Stimulated activated CD4-positive, alpha-beta T cell treated with anti-CD3 and anti-CD28 coated beads, Interleukin-4, amount 100 ng/mL, for 1 hour (primary cell): Measurements from ENCODE around the gene TRPM1.
"Not testable (repeated sequence)": the region's sequence is repeated elsewhere in the genome, so short reads cannot be mapped to it uniquely, and the experiment has no call there.

Experiments
- DNase-seq: peaks from one replicate; pipeline ENCODE4 v3.0.0-alpha.2; 2020

Gene TRPM1

GRCh38 chr15:31116423-31117030 is 15.0 kb upstream of the TRPM1 start:
- DNase-seq: no peak

- DNase-seq: no peak
Observed at GRCh38 chr15:31111091-31111647, 9.6 kb upstream of the TRPM1 start.

- DNase-seq: no peak
Observed at GRCh38 chr15:31108836-31109235, 7.3 kb upstream of the TRPM1 start.

- no peak for DNase-seq
Observed at GRCh38 chr15:31106495-31107300, 5.2 kb upstream of the TRPM1 start.

GRCh38 chr15:31104003-31104402 is 2.5 kb upstream of the TRPM1 start:
- no peak for DNase-seq

GRCh38 chr15:31102374-31103342 is 1.1 kb upstream of the TRPM1 start:
- no peak for DNase-seq

- DNase-seq: no peak
Observed at GRCh38 chr15:31102039-31102321, 455 bp upstream of the TRPM1 start.

GRCh38 chr15:31100738-31101137 is 787 bp downstream of the TRPM1 start:
- no peak for DNase-seq

- no peak for DNase-seq
Observed at GRCh38 chr15:31098953-31099740, 2.4 kb downstream of the TRPM1 start.

- no peak for DNase-seq
Observed at GRCh38 chr15:31098491-31098917, 3.0 kb downstream of the TRPM1 start.

GRCh38 chr15:31096563-31096962 is 5.0 kb downstream of the TRPM1 start:
- no peak for DNase-seq

- DNase-seq: no peak
Observed at GRCh38 chr15:31091481-31091880, 10.0 kb downstream of the TRPM1 start.

GRCh38 chr15:31090766-31091165 is 10.8 kb downstream of the TRPM1 start:
- no peak for DNase-seq

GRCh38 chr15:31089368-31090047 is 12.0 kb downstream of the TRPM1 start:
- DNase-seq: no peak

- no peak for DNase-seq
Observed at GRCh38 chr15:31088672-31089367, 12.7 kb downstream of the TRPM1 start.

- DNase-seq: not testable (repeated sequence)
Observed at GRCh38 chr15:31088041-31088440, 13.5 kb downstream of the TRPM1 start.

GRCh38 chr15:31086344-31086743 is 15.2 kb downstream of the TRPM1 start:
- DNase-seq: no peak

- no peak for DNase-seq
Observed at GRCh38 chr15:31085359-31085758, 16.2 kb downstream of the TRPM1 start.

- no peak for DNase-seq
Observed at GRCh38 chr15:31084176-31084575, 17.3 kb downstream of the TRPM1 start.

GRCh38 chr15:31083370-31083780 is 18.1 kb downstream of the TRPM1 start:
- no peak for DNase-seq

- DNase-seq: no peak
Observed at GRCh38 chr15:31082771-31083369, 18.7 kb downstream of the TRPM1 start.
